GM08714 (cell line): ENCODE data around the gene PPP2R2D.

Source experiments
- H3K4me3 ChIP-seq: fragments of 200-500 bp; sonication (Bioruptor generic); 2 replicates; pipeline ENCODE4 v1.5.1; 2014; ENCODE audit warnings: mild to moderate bottlenecking, low read length, inconsistent platforms
- ZNF274 ChIP-seq: IDR thresholded peaks from 2 replicates; pipeline ENCODE4 v1.6.1; 2012; ENCODE audit warnings: mild to moderate bottlenecking, low read depth, low read length

PPP2R2D gene

DNA sequence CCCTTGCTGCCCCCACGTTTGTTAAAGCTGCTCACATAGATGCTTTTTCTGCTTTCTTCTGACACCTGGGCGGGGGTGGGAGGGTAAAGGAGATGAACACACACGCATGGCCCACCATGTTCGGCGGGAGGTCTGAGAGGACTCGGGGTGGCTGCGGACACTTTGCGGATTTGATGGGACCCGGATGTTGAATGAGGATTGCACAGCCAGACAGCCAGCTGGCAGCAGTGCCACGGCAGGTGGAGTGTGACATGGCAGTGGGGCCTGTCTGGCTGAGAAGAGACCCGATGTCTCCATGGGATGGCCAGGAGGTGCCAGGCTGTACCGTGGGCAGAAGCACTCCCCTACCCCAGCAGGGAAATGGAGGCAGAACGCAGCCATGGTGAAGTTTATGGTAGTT, 31.2 kb downstream of the PPP2R2D start:
- TF ChIP-seq ZNF274 = no peak
- no peak overlapping the region for H3K4me3 ChIP-seq

- no peak overlapping the region for H3K4me3 ChIP-seq
- no peak for TF ChIP-seq ZNF274
Observed at GRCh38 chr10:131933016-131933695, 32.3 kb downstream of the PPP2R2D start.

- no peak overlapping the region for H3K4me3 ChIP-seq
- TF ChIP-seq ZNF274 = no peak
Observed at GRCh38 chr10:131933696-131934086, 32.9 kb downstream of the PPP2R2D start.

- TF ChIP-seq ZNF274 = no peak
- no peak overlapping the region for H3K4me3 ChIP-seq
Observed at GRCh38 chr10:131934769-131935168, 34.0 kb downstream of the PPP2R2D start.

DNA sequence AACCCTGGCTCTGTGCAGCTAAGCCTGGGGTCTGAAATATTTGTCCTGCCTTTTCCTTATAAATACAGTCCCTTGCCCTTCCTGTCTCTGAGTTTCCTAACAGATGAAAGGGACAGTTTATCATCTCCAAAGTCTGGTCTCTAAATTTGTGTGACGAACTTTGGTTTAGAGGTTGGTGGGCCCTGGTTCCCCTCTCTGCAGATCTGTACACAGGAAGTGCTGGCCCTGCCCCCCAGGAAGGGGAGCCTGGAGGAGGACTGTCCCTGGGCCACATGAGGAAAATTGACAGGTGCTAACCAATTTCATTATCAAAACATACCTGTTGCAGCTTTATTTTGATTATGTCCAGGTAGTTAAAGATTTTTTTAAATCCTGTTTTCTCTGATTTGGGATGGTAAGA, 34.5 kb downstream of the PPP2R2D start:
- no peak for TF ChIP-seq ZNF274

DNA sequence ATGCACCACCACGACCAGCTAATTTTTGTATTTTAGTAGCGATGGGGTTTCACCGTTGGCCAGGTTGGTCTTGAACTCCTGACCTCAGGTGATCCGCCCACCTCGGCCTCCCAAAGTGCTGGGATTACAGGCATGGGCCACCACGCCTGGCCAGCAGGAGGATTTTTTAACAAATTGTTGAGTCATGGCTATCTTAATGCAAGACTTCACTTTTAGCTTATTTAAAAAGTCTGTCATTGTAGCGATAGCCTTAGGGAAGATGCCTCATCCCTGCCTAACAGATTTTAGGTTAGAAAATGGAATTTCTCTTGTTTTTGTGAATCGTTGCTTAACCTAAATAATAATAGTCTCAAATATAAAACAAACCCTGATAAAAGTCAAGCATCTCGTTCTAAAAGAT, 35.5 kb downstream of the PPP2R2D start:
- H3K4me3 ChIP-seq = no peak overlapping the region
- TF ChIP-seq ZNF274 = no peak

More for the DNA sequence above, 34.5 kb downstream of the PPP2R2D start:
- H3K4me3 ChIP-seq = no peak overlapping the region

GRCh38 chr10:131936736-131937135, 35.9 kb downstream of the PPP2R2D start:
- no peak overlapping the region for H3K4me3 ChIP-seq
- TF ChIP-seq ZNF274 = no peak

DNA sequence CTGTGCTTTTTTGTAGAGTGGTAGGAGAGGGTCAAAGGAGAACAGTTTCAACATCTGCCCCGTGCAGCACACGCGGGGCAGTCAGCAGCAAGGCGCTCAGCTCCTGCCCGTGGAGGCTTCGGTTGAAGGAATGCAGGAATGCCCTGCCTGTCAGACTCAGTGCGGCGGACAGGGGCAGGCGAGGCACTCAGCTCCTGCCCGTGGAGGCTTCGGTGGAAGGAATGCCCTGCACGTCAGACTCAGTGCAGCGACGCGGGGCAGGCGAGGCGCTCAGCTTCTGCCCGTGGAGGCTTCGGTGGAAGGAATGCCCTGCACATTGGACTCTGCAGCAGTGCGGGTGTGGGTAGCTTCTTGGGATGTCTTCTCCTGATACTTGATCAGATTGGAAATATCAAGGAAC, 37.0 kb downstream of the PPP2R2D start:
- H3K4me3 ChIP-seq = no peak overlapping the region
- no peak for TF ChIP-seq ZNF274

DNA sequence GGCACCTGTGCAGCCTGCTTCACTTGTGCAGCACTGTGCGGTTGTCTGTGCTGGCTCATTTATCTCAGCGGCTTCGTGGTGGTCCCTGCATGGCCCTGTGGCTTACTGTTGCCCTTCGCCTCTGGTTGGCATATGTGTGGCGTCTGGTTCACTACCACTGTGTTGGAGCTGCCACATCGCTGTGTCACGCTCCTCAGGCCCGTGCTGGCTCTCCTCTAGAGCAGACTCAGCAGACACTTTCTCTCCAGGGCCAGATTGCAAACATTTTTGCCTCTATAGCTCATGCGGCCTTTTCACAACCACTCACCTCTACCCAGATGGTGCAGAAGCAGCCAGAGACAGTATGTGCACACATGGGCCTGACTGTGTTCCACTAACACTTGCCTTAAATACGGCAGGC, 37.9 kb downstream of the PPP2R2D start:
- TF ChIP-seq ZNF274 = no peak
- H3K4me3 ChIP-seq = no peak overlapping the region

- TF ChIP-seq ZNF274 = no peak
- no peak overlapping the region for H3K4me3 ChIP-seq
Observed at GRCh38 chr10:131942455-131942854, 41.6 kb downstream of the PPP2R2D start.

GRCh38 chr10:131943021-131943814, 42.4 kb downstream of the PPP2R2D start:
- no peak overlapping the region for H3K4me3 ChIP-seq
- no peak for TF ChIP-seq ZNF274

GRCh38 chr10:131944412-131944811, 43.6 kb downstream of the PPP2R2D start:
- no peak for TF ChIP-seq ZNF274
- H3K4me3 ChIP-seq = no peak overlapping the region

GRCh38 chr10:131944976-131945695, 44.3 kb downstream of the PPP2R2D start:
- no peak overlapping the region for H3K4me3 ChIP-seq
- TF ChIP-seq ZNF274 = no peak

DNA sequence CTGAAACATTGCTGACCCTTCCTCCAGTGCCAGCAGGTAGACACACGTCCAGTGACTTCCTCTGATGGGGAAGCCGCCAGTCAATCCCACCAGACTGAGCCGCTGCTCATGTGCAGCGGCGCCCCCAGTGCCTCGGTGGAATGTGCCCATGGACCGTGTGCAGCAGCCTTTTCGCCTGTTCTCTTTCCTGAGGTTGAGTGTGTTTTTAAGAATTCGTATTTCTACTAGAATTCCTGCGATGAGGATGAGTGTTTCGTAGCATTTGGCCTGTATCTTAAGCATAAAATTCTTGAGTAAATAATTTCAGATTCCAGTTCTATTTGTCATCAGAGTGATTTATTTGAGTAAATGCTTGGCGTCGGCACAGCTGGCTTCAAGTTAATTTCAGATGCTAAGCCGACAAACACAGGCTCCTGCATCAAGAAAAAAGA, 45.5 kb downstream of the PPP2R2D start:
- TF ChIP-seq ZNF274 = no peak
- no peak overlapping the region for H3K4me3 ChIP-seq

DNA sequence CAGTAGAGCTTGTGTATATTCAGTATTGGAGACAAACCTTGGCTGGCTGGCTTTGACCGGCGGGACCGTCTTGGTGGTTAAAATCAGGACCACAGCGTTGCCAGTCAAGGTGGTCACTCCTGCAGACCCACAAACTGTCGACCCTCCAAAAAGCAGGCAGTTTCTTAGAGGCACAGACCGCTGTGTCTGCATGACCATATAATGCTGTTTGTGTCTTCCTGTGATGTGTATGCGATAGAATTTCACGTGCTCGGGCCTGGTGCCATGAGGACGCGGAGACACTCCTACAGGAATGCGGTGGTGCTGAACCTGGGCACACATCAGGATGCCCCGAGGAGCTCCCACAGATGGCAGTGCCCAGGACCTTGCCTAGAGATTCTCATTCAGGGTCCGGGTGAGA, 46.1 kb downstream of the PPP2R2D start:
- no peak for TF ChIP-seq ZNF274
- no peak overlapping the region for H3K4me3 ChIP-seq
